A549 (cell line): ENCODE measurements around the gene LIMA1. TPM values are rescaled to one million over a fixed set of nuclear protein-coding genes. Genes with fewer than 3 reads are reported as not detected.
"Not testable (repeated sequence)": the region's sequence is repeated elsewhere in the genome, so short reads cannot be mapped to it uniquely, and the experiment has no call there.

Experiments
- ATAC-seq, 2 experiments: fragments of 200-7000 bp in 1 of 2; fragments of >200 bp in 1 of 2; cut with Nextera tagmentation in 1 of 2; cut with Tn5 transposase in 1 of 2; 3 replicates each; pipeline versions ENCODE4 v1.8.0 to v1.9.1; 2018 to 2020; ENCODE audit warnings: mild to moderate bottlenecking in 1 of 2, moderate library complexity in 1 of 2
- CTCF ChIA-PET: fragments of 300-600 bp; sonication (Branson Sonifier 250); formaldehyde crosslinking; extraction: SDS; loops from one replicate; lab custom pipeline; 2021; ENCODE audit warnings: antibody characterized with exemption, inconsistent platforms; lab: Yijun Ruan, JAX
- POLR2A ChIA-PET: fragments of 350-600 bp; formaldehyde crosslinking; extraction: SDS; loops from one replicate; lab custom pipeline; 2021; ENCODE audit warnings: antibody characterized with exemption, inconsistent platforms; lab: Yijun Ruan, JAX
- DNase-seq, 2 experiments: peaks; one replicate each; pipeline versions ENCODE4 v3.0.0 to v3.0.0-alpha.2; 2011 to 2016; ENCODE audit warnings: low read depth in 1 of 2, low spot score in 1 of 2
- FAIRE-seq: peaks from 2 replicates; lab custom pipeline; 2011; peaks lifted over from hg19 to GRCh38; lab: Jason Lieb, UNC
- H3K27ac ChIP-seq, 2 experiments: fragments of >200 bp; sonication (Bioruptor Twin); formaldehyde crosslinking; 3 replicates each; pipeline ENCODE4 v1.5.1; 2016 to 2017
- H3K4me1 ChIP-seq: fragments of >200 bp; sonication (Bioruptor Twin); formaldehyde crosslinking; 3 replicates; pipeline ENCODE4 v1.6.1; 2016
- H3K4me2 ChIP-seq: fragments of >200 bp; sonication (Bioruptor Twin); formaldehyde crosslinking; 3 replicates; pipeline ENCODE4 v1.6.1; 2016
- H3K4me3 ChIP-seq: fragments of >200 bp; sonication (Bioruptor Twin); formaldehyde crosslinking; 3 replicates; pipeline ENCODE4 v1.5.1; 2016
- H3K9me3 ChIP-seq: fragments of >200 bp; sonication (Bioruptor Twin); formaldehyde crosslinking; 3 replicates; pipeline ENCODE4 v1.6.1; 2016
- ATOH8 ChIP-seq: fragments of 250-450 bp; sonication (Bioruptor Pico); IDR thresholded peaks from 2 replicates; pipeline ENCODE4 v1.5.0; 2020; ENCODE audit warnings: low read depth, mild to moderate bottlenecking, moderate library complexity
- BHLHE40 ChIP-seq: IDR thresholded peaks from 2 replicates; pipeline ENCODE4 v1.6.1; 2012; ENCODE audit warnings: low read depth, low read length, inconsistent platforms
- CBX2 ChIP-seq: fragments of 200-600 bp; sonication (generic); IDR thresholded peaks from 2 replicates; pipeline ENCODE4 v1.6.1; 2016; ENCODE audit warnings: low read depth, mild to moderate bottlenecking, borderline replicate concordance
- CEBPB ChIP-seq, 2 experiments: fragments of >200 bp in 1 of 2; sonication (Bioruptor Twin) in 1 of 2; formaldehyde crosslinking in 1 of 2; IDR thresholded peaks; 2 replicates each; pipeline ENCODE4 v1.6.1; 2012 to 2016
- EHF ChIP-seq: fragments of 250-450 bp; sonication (Bioruptor Pico); IDR thresholded peaks from 2 replicates; pipeline ENCODE4 v1.5.0; 2020; ENCODE audit warnings: mild to moderate bottlenecking
- EP300 ChIP-seq, 2 experiments: fragments of >200 bp; sonication (Bioruptor Twin); formaldehyde crosslinking; IDR thresholded peaks; 2 replicates in 1 of 2; 3 replicates in 1 of 2; pipeline ENCODE4 v1.6.1; 2016 to 2017
- FOSL2 ChIP-seq, 2 experiments: fragments of 450-650 bp in 1 of 2; fragments of >200 bp in 1 of 2; sonication (Bioruptor Twin) in 1 of 2; formaldehyde crosslinking; IDR thresholded peaks; 2 replicates each; pipeline versions ENCODE4 v1.5.0 to v1.6.1; 2016 to 2020; ENCODE audit warnings: mild to moderate bottlenecking in 1 of 2, moderate library complexity in 1 of 2
- FOXS1 ChIP-seq: fragments of 250-450 bp; sonication (Bioruptor Pico); IDR thresholded peaks from 2 replicates; pipeline ENCODE4 v1.5.0; 2020; ENCODE audit warnings: mild to moderate bottlenecking, moderate library complexity
- GATA3 ChIP-seq: IDR thresholded peaks from 2 replicates; pipeline ENCODE4 v1.6.1; 2012; ENCODE audit warnings: borderline replicate concordance
- HMGXB4 ChIP-seq: fragments of 250-450 bp; sonication (Bioruptor Pico); IDR thresholded peaks from 2 replicates; pipeline ENCODE4 v1.5.0; 2021; ENCODE audit warnings: mild to moderate bottlenecking, moderate library complexity, borderline replicate concordance
- HOXB13 ChIP-seq: fragments of 250-450 bp; sonication (Bioruptor Pico); IDR thresholded peaks from 2 replicates; pipeline ENCODE4 v1.5.0; 2020; ENCODE audit warnings: low read depth, mild to moderate bottlenecking, moderate library complexity
- HOXB5 ChIP-seq: fragments of 250-450 bp; sonication (Bioruptor Pico); IDR thresholded peaks from 2 replicates; pipeline ENCODE4 v1.5.0; 2020; ENCODE audit warnings: mild to moderate bottlenecking, moderate library complexity
- JUN ChIP-seq, 2 experiments: fragments of >200 bp; sonication (Bioruptor Twin); formaldehyde crosslinking; IDR thresholded peaks; 2 replicates in 1 of 2; 3 replicates in 1 of 2; pipeline ENCODE4 v1.6.1; 2016 to 2017
- JUNB ChIP-seq: fragments of >200 bp; sonication (Bioruptor Twin); formaldehyde crosslinking; IDR thresholded peaks from 2 replicates; pipeline ENCODE4 v1.6.1; 2016
- KDM1A ChIP-seq: fragments of 200-600 bp; sonication (generic); IDR thresholded peaks from 2 replicates; pipeline ENCODE4 v1.6.1; 2016; ENCODE audit warnings: low read depth, mild to moderate bottlenecking
- MAX ChIP-seq: IDR thresholded peaks from 2 replicates; pipeline ENCODE4 v1.6.1; 2012
- MYC ChIP-seq: IDR thresholded peaks from 2 replicates; pipeline ENCODE4 v1.6.1; 2012; ENCODE audit warnings: mild to moderate bottlenecking, inconsistent platforms, low read length, improper control_type of control experiment, borderline replicate concordance
- NPAS2 ChIP-seq: fragments of 250-450 bp; sonication (Bioruptor Pico); IDR thresholded peaks from 2 replicates; pipeline ENCODE4 v1.8.0; 2022; ENCODE audit warnings: mild to moderate bottlenecking, moderate library complexity, borderline replicate concordance
- POLR2A ChIP-seq: IDR thresholded peaks from 2 replicates; pipeline ENCODE4 v1.6.1; 2012; ENCODE audit warnings: mild to moderate bottlenecking, low read length
- POLR2AphosphoS2 ChIP-seq: conservative IDR thresholded peaks from 2 replicates; pipeline ENCODE4 v1.6.1; 2012; ENCODE audit warnings: low read length, improper control_type of control experiment, inconsistent platforms
- RCOR1 ChIP-seq: fragments of 150-350 bp; IDR thresholded peaks from 2 replicates; pipeline ENCODE4 v1.6.1; 2014; ENCODE audit warnings: antibody characterized with exemption, low read length, low read depth
- RFX5 ChIP-seq: fragments of 450-650 bp; IDR thresholded peaks from 2 replicates; pipeline ENCODE4 v1.7.1; 2014; ENCODE audit warnings: antibody characterized with exemption, mild to moderate bottlenecking, moderate library complexity
- SMC3 ChIP-seq: fragments of >200 bp; sonication (Bioruptor Twin); formaldehyde crosslinking; IDR thresholded peaks from 3 replicates; pipeline ENCODE4 v1.6.1; 2018; ENCODE audit warnings: inconsistent platforms
- ZC3H11A ChIP-seq: fragments of 450-650 bp; IDR thresholded peaks from 2 replicates; pipeline ENCODE4 v1.6.1; 2014; ENCODE audit warnings: antibody characterized with exemption, mild to moderate bottlenecking
- ZFP36 ChIP-seq: fragments of 450-650 bp; IDR thresholded peaks from 2 replicates; pipeline ENCODE4 v1.6.1; 2014; ENCODE audit warnings: borderline replicate concordance; ENCODE audit not compliant: partially characterized antibody
- ZSCAN20 ChIP-seq: fragments of 250-450 bp; sonication (Bioruptor Pico); IDR thresholded peaks from 2 replicates; pipeline ENCODE4 v1.8.0; 2022; ENCODE audit warnings: mild to moderate bottlenecking, moderate library complexity
- WGBS: methylation state at CpG from one replicate; pipeline ENCODE4 v1.1.6; 2017; ENCODE audit errors: missing lambda C conversion rate; 5-methylcytosine and 5-hydroxymethylcytosine counted together
- polyA plus RNA-seq, 4 experiments: library from polyadenylated mRNA; depleted of rRNA in 3 of 4; stranded (reverse); fragments of >200 nt; fragmentation: RNase III in 1 of 4; extraction: RNeasy Plus Mini Kit Qiagen cat#74134 plus additional on column Dnase treatment in 1 of 4; gene quantifications; 2 replicates in 3 of 4; 3 replicates in 1 of 4; pipeline ENCODE4 v1.2.3, GENCODE V29; 2011 to 2017

The LIMA1 gene
- polyA plus RNA-seq, 2 of the 4 experiments (the other 2 are of a cell fraction): 9.0 to 23.4 TPM

- no peak for FAIRE-seq
- no peak for DNase-seq
- Histone ChIP-seq H3K4me1 (peaks cover 49% of the 10 kb centered on the region), H3K4me2 (peak overlapping the region; percentile 42), H3K9me3 (no peaks in the 10 kb centered on the region), H3K27ac (peak overlapping the region in 1 of 2 experiments; percentile 78; a peak in 3 of 6 replicates), H3K4me3 (no peak overlapping the region)
- ChIA-PET POLR2A (no interaction called here), CTCF (interaction anchor here (1.7 kb wide), 1 partner anchor 41 kb away, joined by 3 read pairs; no protein-coding TSS in a partner anchor)
- ATAC-seq: no peak
- 95% methylated on average over 4 of the region's 4 CpGs for WGBS
- TF ChIP-seq RCOR1: no peak
- TF ChIP-seq ZC3H11A: no peak
- TF ChIP-seq KDM1A: no peak
- no peak for TF ChIP-seq SMC3
- no peak for TF ChIP-seq ZFP36
- no peak for TF ChIP-seq POLR2AphosphoS2
- TF ChIP-seq HOXB5 (CRISPR knock-in tag): no peak
- no peak for TF ChIP-seq CBX2
- no peak for TF ChIP-seq HOXB13 (CRISPR knock-in tag)
- TF ChIP-seq HMGXB4 (CRISPR knock-in tag): no peak
- no peak for TF ChIP-seq EHF (CRISPR knock-in tag)
- TF ChIP-seq ATOH8 (CRISPR knock-in tag): no peak
Measured at GRCh38 chr12:50248411-50248810, 34.9 kb downstream of the LIMA1 start.

- not testable (repeated sequence) for FAIRE-seq, DNase-seq, ATAC-seq, H3K4me3 ChIP-seq, H3K9me3 ChIP-seq
- POLR2A ChIA-PET: interaction anchor here (0.8 to 1.1 kb wide), 2 partner anchors 11 to 26 kb away, joined by 6 to 10 read pairs; no protein-coding TSS in a partner anchor
- Histone ChIP-seq H3K4me1 (peaks cover 52% of the 10 kb centered on the region), H3K4me2 (peak overlapping the region; percentile 54), H3K27ac (peak overlapping the region; percentile 17 to 78; a peak in 5 of 6 replicates)
- CTCF ChIA-PET: interaction anchor here (1.3 to 1.6 kb wide), 3 partner anchors 10 to 26 kb away, joined by 3 to 6 read pairs (median 4); no protein-coding TSS in a partner anchor
- WGBS: 77% methylated on average over 9 of the region's 9 CpGs
Measured at GRCh38 chr12:50247665-50248064, 35.7 kb downstream of the LIMA1 start.

GRCh38 chr12:50246873-50247612, 36.3 kb downstream of the LIMA1 start:
- FAIRE-seq: no peak
- CTCF ChIA-PET: interaction anchor here (1.3 to 1.6 kb wide), 4 partner anchors 10 to 74 kb away, joined by 3 to 6 read pairs (median 4); no protein-coding TSS in a partner anchor
- H3K4me1 ChIP-seq: peaks cover 58% of the 10 kb centered on the region
- TF ChIP-seq ZSCAN20 (no peak), RFX5 (no peak), MYC (0 out of 2 replicates have a peak, but pooled peaks have one; percentile 60), NPAS2 (CRISPR knock-in tag) (no peak), MAX (peak; percentile 72), FOSL2 (IDR thresholded peaks at IDR 0.05) (peak; percentile 91), FOSL2 (CRISPR knock-in tag; IDR thresholded peaks at IDR 0.05) (peak; percentile 94), HOXB5 (CRISPR knock-in tag) (no peak), JUN (IDR thresholded peaks at IDR 0.05) (peak; percentile 49 to 60; a peak in 2 of 5 replicates), FOXS1 (CRISPR knock-in tag) (no peak), HMGXB4 (CRISPR knock-in tag) (no peak), EP300 (IDR thresholded peaks at IDR 0.05) (peak in 1 of 2 experiments; percentile 34; a peak in 2 of 5 replicates), JUNB (peak; percentile 92), GATA3 (peak; percentile 60; the same call in 1 of the 2 replicates), POLR2A (no peak), CEBPB (IDR thresholded peaks at IDR 0.05) (peak in 1 of 2 experiments; percentile 30; a peak in 2 of 4 replicates), BHLHE40 (no peak)

More at GRCh38 chr12:50246873-50247612, 36.3 kb downstream of the LIMA1 start:
- POLR2A ChIA-PET: interaction anchor here (0.5 to 1.1 kb wide), 4 partner anchors 12 to 623 kb away, joined by 3 to 10 read pairs (median 5); no protein-coding TSS in a partner anchor
- Histone ChIP-seq H3K4me3 (no peak overlapping the region; the same call in 2 of the 3 replicates), H3K27ac (peak overlapping the region; percentile 65 to 78), H3K9me3 (no peaks in the 10 kb centered on the region), H3K4me2 (peak overlapping the region; percentile 54)
- 6% methylated on average over 3 of the region's 3 CpGs for WGBS
- peak; percentile 84 to 95 for ATAC-seq
- peak; percentile 69 to 86 for DNase-seq
